Right lobe of liver (tissue), 6 donors: ENCODE measurements around the gene DNPH1. TPM values are rescaled to one million over a fixed set of nuclear protein-coding genes. Genes with fewer than 3 reads are reported as not detected.

Experiments used
- ATAC-seq, 4 donors: fragments of 200-7000 bp; cut with Tn5 transposase; one replicate each; pipeline ENCODE4 v1.9.1; 2020; ENCODE audit warnings: mild to moderate bottlenecking in 4 of 4, moderate library complexity in 4 of 4
- DNase-seq, 3 donors: peaks; one replicate each; pipeline ENCODE4 v3.0.0-alpha.2; 2020
- H3K27ac ChIP-seq, 3 donors: fragments of 200-600 bp; one replicate each; pipeline ENCODE4 v1.8.0; 2022
- H3K27me3 ChIP-seq, 2 donors: fragments of 200-600 bp; one replicate each; pipeline ENCODE4 v1.8.0; 2022
- H3K36me3 ChIP-seq, 4 donors: fragments of 200-600 bp; sonication (generic) in 1 of 4; one replicate each; pipeline versions ENCODE4 v1.5.1 to v1.8.0; 2017 to 2022; ENCODE audit warnings: control low read depth in 1 of 4
- H3K4me1 ChIP-seq, 4 donors: fragments of 200-600 bp; sonication (generic) in 1 of 4; one replicate each; pipeline versions ENCODE4 v1.5.1 to v1.8.0; 2017 to 2022; ENCODE audit warnings: control low read depth in 1 of 4
- H3K4me3 ChIP-seq, 3 donors: fragments of 200-600 bp; one replicate each; pipeline ENCODE4 v1.8.0; 2022
- H3K9me3 ChIP-seq, 4 donors: fragments of 200-600 bp; sonication (generic) in 1 of 4; one replicate each; pipeline versions ENCODE4 v1.5.1 to v1.8.0; 2017 to 2022; ENCODE audit warnings: control low read depth in 1 of 4
- CTCF ChIP-seq, 4 donors: fragments of 200-600 bp in 3 of 4; fragments of 450-650 bp in 1 of 4; IDR thresholded peaks; one replicate each; pipeline versions ENCODE4 v1.5.1 to v1.8.0; 2016 to 2022; ENCODE audit warnings: antibody characterized with exemption in 4 of 4, mild to moderate bottlenecking in 2 of 4
- POLR2A ChIP-seq: fragments of 450-650 bp; IDR thresholded peaks from one replicate; pipeline ENCODE4 v1.6.1; 2017; ENCODE audit warnings: antibody characterized with exemption, mild to moderate bottlenecking
- WGBS: methylation state at CpG from one replicate; pipeline ENCODE4 v1.1.6; 2018; ENCODE audit warnings: low coverage, low lambda C conversion rate; ENCODE audit not compliant: insufficient coverage; ENCODE audit errors: missing lambda C conversion rate; 5-methylcytosine and 5-hydroxymethylcytosine counted together
- intact Hi-C, 2 donors: fragments of 100-400 bp; cut with DNase I; formaldehyde crosslinking; loops; one replicate each; pipeline versions ENCODE4 v1.11.2 to v1.14.1; 2022
- total RNA-seq, 6 experiments: library from RNA; depleted of rRNA in 2 of 6; stranded (reverse); fragments of >200 nt in 2 of 6; fragmentation: NEBNext Ultra II Directional in 3 of 6; extraction: Animal tissue kit (Norgen Biotek cat#: 25700) in 3 of 6; gene quantifications; one replicate each; pipeline versions ENCODE4 v1.1.0 to v1.2.4, GENCODE V29; 2016 to 2023
- donor health status: DM: no; HTN: yes; CAD: no.
- donor health status: DM: no; HTN: no; CAD: no.
- donor health status: DM: no; HTN: no; CAD: no.
- donor health status: DM: no; HTN: yes; CAD: no.
- donor health status: DM: no; HTN: yes; CAD: no.

DNPH1 gene
- total RNA-seq, 6 experiments from 2014 or later: 50.7 to 107 (median 62.4) TPM

DNA sequence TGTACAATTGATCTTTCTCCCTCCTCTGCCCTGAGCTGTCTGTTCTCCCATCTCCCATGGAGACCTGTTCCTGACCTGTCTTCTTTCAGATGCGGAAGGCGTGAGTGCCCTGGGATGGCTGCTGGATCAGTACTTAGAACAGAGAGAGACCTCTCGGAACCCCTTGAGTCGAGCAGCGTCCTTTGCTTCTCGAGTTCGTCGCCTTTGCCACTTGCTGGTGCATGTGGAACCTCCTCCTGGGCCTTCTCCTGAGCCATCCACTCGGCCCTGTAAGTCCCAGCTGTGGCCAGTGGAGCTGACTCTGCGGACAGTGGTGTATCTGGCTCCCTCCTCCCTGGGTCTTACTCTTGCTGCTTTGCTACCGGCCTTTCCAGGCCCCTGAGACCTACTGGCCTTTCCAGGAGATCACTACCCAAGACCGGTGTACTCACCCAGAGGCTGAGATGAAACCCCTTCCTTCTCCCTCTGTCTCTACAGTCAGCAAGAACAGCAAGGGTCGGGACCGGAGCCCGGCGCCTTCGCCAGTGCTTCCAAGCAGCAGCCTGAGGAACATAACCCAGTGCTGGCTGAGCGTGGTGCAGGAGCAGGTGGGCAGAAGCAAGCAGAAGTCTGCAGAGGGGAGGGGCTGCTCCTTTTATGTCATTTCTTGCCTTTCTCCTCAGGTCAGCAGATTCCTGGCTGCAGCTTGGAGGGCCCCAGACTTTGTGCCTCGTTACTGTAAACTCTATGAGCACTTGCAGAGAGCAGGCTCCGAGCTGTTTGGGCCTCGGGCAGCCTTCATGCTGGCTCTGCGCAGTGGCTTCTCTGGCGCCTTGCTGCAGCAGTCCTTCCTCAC, 24.8 kb downstream of the DNPH1 start:
- DNase-seq: no peak

GRCh38 chr6:43203718-43204095, 25.6 kb downstream of the DNPH1 start:
- no peak for ATAC-seq
- TF ChIP-seq POLR2A (no peak), CTCF (IDR thresholded peaks at IDR 0.05) (no peak)
- DNase-seq: no peak
- Histone ChIP-seq H3K4me3 (no peak overlapping the region), H3K27ac (no peak overlapping the region), H3K36me3 (peaks cover 0 to 15% (median 1%) of the 10 kb centered on the region in 4 donors), H3K9me3 (no peaks in the 10 kb centered on the region), H3K27me3 (no peaks in the 10 kb centered on the region), H3K4me1 (no peaks in the 10 kb centered on the region)
- WGBS: 100% methylated on average over 4 of the region's 8 CpGs
- intact Hi-C loops: no loop called here

More for the DNA sequence above, 24.8 kb downstream of the DNPH1 start:
- H3K9me3 ChIP-seq: no peaks in the 10 kb centered on the region
- no peak overlapping the region for H3K4me3 ChIP-seq
- H3K27ac ChIP-seq: no peak overlapping the region
- WGBS: 89% methylated on average over 5 of the region's 23 CpGs
- H3K27me3 ChIP-seq: no peaks in the 10 kb centered on the region
- no peak for ATAC-seq
- no peaks in the 10 kb centered on the region for H3K4me1 ChIP-seq
- TF ChIP-seq CTCF (IDR thresholded peaks at IDR 0.05) (no peak), POLR2A (no peak)
- H3K36me3 ChIP-seq: peaks cover 0 to 11% (median 1%) of the 10 kb centered on the region in 4 donors
- intact Hi-C loops: no loop called here

DNA sequence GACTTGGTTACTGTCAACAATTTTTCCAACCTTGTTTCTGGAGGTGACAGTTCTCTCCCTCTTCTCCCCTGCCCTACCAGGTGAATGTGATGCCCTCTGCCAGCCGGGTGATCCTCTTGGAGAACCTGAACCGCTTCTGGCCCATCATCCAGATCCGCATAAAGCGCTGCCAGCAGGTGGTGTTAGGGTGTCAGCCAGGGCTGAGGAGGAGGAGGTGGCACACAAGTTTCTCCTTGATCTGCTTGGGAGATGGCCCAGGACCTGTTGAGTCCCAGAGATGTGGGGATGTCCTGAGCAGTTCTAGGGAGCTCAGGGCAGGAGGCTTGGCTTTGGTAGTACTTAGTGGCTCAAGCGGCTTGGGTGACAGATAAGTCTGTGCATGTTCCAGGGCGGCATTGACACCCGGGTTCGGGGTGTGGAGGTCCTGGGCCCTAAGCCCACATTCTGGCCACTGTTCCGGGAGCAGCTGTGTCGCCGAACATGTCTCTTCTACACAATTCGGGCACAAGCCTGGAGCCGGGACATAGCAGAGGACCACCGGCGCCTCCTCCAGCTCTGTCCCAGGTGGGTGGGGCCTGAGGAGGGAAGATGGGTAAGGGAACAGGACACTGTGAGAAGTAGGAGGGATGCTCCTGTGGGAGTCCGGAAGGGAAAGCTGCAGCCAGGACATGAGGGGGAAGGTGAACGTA, 26.1 kb downstream of the DNPH1 start:
- Histone ChIP-seq H3K27ac (no peak overlapping the region), H3K4me1 (no peaks in the 10 kb centered on the region), H3K27me3 (no peaks in the 10 kb centered on the region), H3K36me3 (peaks cover 0 to 15% (median 1%) of the 10 kb centered on the region in 4 donors), H3K9me3 (no peaks in the 10 kb centered on the region), H3K4me3 (no peak overlapping the region)
- TF ChIP-seq CTCF (IDR thresholded peaks at IDR 0.05) (no peak), POLR2A (no peak)
- 79% methylated on average over 2 of the region's 17 CpGs for WGBS
- ATAC-seq: no peak
- DNase-seq: no peak
- intact Hi-C loops: no loop called here

DNA sequence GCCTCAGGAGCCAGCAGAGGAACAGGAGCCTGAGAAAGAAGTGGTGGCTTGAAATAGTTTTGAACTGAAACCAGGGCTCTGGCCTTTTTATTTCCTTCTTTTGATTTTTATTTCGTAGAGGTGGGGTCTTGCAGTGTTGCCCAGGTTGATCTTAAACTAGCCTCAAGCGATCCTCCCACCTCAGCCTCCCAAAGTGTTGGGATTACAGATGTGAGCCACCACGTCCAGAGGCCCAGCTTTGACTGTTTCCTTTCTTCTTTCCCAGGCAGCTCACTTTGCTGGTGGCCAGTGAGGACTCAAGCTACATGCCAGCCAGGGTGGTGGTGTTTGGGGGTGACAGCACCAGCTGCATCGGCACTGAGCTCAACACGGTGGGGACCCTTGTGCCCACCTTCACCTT, 26.8 kb downstream of the DNPH1 start:
- intact Hi-C loops: no loop called here
- DNase-seq (no peak), ATAC-seq (no peak)
- 88% methylated on average over 5 of the region's 5 CpGs for WGBS
- Histone ChIP-seq H3K27me3 (no peaks in the 10 kb centered on the region), H3K9me3 (no peaks in the 10 kb centered on the region), H3K4me3 (no peak overlapping the region), H3K4me1 (no peaks in the 10 kb centered on the region), H3K27ac (no peak overlapping the region), H3K36me3 (peaks cover 0 to 15% (median 1%) of the 10 kb centered on the region in 4 donors)
- TF ChIP-seq CTCF (IDR thresholded peaks at IDR 0.05) (no peak), POLR2A (no peak)
